ENCODE data around the gene HLCS.

HLCS gene

GRCh38 chr21:36766511-36766910, 200.0 kb downstream of the HLCS start:
- DNase-seq = no peak

- no peak for DNase-seq
Observed at GRCh38 chr21:36765229-36765628, 201.2 kb downstream of the HLCS start.

GRCh38 chr21:36763305-36763704, 203.2 kb downstream of the HLCS start:
- no peak for DNase-seq

- no peak for DNase-seq
Observed at GRCh38 chr21:36762642-36763041, 203.8 kb downstream of the HLCS start.

GRCh38 chr21:36761685-36762084, 204.8 kb downstream of the HLCS start:
- DNase-seq = no peak

GRCh38 chr21:36759348-36760083, 207.0 kb downstream of the HLCS start:
- no peak for DNase-seq

GRCh38 chr21:36757196-36757595, 209.3 kb downstream of the HLCS start:
- DNase-seq = no peak

GRCh38 chr21:36756527-36756926, 209.9 kb downstream of the HLCS start:
- DNase-seq = no peak

- no peak for DNase-seq
Observed at GRCh38 chr21:36754241-36754898, 212.1 kb downstream of the HLCS start.

GRCh38 chr21:36753556-36753955, 212.9 kb downstream of the HLCS start:
- no peak for DNase-seq

GRCh38 chr21:36751383-36751782, 215.1 kb downstream of the HLCS start:
- no peak for DNase-seq

- no peak for DNase-seq
Observed at GRCh38 chr21:36750576-36750959, 215.9 kb downstream of the HLCS start.

GRCh38 chr21:36749935-36750575, 216.4 kb downstream of the HLCS start:
- no peak for DNase-seq

- no peak for DNase-seq
Observed at GRCh38 chr21:36747815-36748383, 218.6 kb downstream of the HLCS start.

- DNase-seq = no peak
Observed at GRCh38 chr21:36747041-36747814, 219.2 kb downstream of the HLCS start.

GRCh38 chr21:36745459-36745858, 221.0 kb downstream of the HLCS start:
- no peak for DNase-seq

GRCh38 chr21:36744560-36745231, 221.8 kb downstream of the HLCS start:
- DNase-seq = peak; percentile 86

GRCh38 chr21:36744190-36744559, 222.3 kb downstream of the HLCS start:
- no peak for DNase-seq

GRCh38 chr21:36743446-36743845, 223.0 kb downstream of the HLCS start:
- no peak for DNase-seq

- DNase-seq = no peak
Observed at GRCh38 chr21:36743008-36743407, 223.5 kb downstream of the HLCS start.

GRCh38 chr21:36741506-36741905, 225.0 kb downstream of the HLCS start:
- DNase-seq = no peak

- DNase-seq = no peak
Observed at GRCh38 chr21:36738489-36739126, 227.9 kb downstream of the HLCS start.

All from COR-L47 (cell line).